Activated T-cell treated with anti-CD3 and anti-CD28 coated beads, Interleukin-2, amount 50 U/mL, for 48 hours (primary cell): ENCODE measurements around the gene SLC25A29.

Experiments used
- DNase-seq, 2 experiments: peaks; one replicate each; pipeline ENCODE4 v3.0.0-alpha.2; 2020

Gene SLC25A29

GRCh38 chr14:100279133-100279532, 27.1 kb downstream of the SLC25A29 start:
- DNase-seq, result no peak

- no peak for DNase-seq
Observed at GRCh38 chr14:100278702-100279101, 27.5 kb downstream of the SLC25A29 start.

GRCh38 chr14:100275214-100275613, 31.0 kb downstream of the SLC25A29 start:
- no peak for DNase-seq

- no peak for DNase-seq
Observed at GRCh38 chr14:100274250-100274649, 32.0 kb downstream of the SLC25A29 start.

GRCh38 chr14:100271247-100271939, 34.9 kb downstream of the SLC25A29 start:
- DNase-seq, result no peak

GRCh38 chr14:100268591-100269207, 37.5 kb downstream of the SLC25A29 start:
- DNase-seq, result no peak

- DNase-seq, result no peak
Observed at GRCh38 chr14:100267990-100268389, 38.3 kb downstream of the SLC25A29 start.

GRCh38 chr14:100263141-100263540, 43.1 kb downstream of the SLC25A29 start:
- no peak for DNase-seq

- DNase-seq, result no peak
Observed at GRCh38 chr14:100262545-100262944, 43.7 kb downstream of the SLC25A29 start.

GRCh38 chr14:100261621-100262020, 44.6 kb downstream of the SLC25A29 start:
- peak; percentile 54 to 57 for DNase-seq

GRCh38 chr14:100256339-100256895, 49.8 kb downstream of the SLC25A29 start:
- no peak for DNase-seq

GRCh38 chr14:100252684-100253083, 53.6 kb downstream of the SLC25A29 start:
- DNase-seq, result no peak

GRCh38 chr14:100250732-100251465, 55.3 kb downstream of the SLC25A29 start:
- DNase-seq, result no peak

- no peak for DNase-seq
Observed at GRCh38 chr14:100246809-100247428, 59.3 kb downstream of the SLC25A29 start.

GRCh38 chr14:100243020-100243419, 63.2 kb downstream of the SLC25A29 start:
- DNase-seq, result no peak

GRCh38 chr14:100241279-100241678, 65.0 kb downstream of the SLC25A29 start:
- no peak for DNase-seq
